ENCODE data around the gene TMEM256.
A peak's percentile ranks its signal among the peaks of the same experiment; 100 is the strongest.

The TMEM256 gene

DNA sequence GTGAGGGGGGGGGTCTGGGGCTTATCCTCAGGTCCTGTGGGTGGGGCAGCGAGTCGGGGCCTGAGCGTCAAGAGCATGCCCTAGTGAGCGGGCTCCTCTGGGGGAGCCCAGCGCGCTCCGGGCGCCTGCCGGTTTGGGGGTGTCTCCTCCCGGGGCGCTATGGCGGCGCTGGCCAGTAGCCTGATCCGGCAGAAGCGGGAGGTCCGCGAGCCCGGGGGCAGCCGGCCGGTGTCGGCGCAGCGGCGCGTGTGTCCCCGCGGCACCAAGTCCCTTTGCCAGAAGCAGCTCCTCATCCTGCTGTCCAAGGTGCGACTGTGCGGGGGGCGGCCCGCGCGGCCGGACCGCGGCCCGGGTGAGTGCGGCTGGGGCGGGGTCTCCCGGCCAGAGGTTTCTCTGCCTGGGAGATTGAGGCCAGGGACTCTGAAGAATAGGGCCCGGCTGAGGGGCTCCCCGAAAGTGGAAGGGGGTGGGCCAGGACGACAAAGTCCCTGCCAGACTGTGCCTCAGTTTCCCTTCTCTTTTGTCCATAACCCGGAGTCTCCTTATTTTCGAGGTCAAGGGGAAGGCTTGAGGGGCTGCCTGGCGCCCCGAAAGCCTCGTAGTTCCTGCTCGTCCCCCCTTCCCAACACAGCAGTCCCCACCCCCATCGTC is 35.7 kb upstream of the TMEM256 start, which contains the start of gene FGF11:
Gene FGF11 (plus strand): TSS at position 51 of the 651 bp plus-strand sequence. CDS start 109 bp downstream, at position 160.
- no peaks in the 10 kb centered on the region for H3K9me3 ChIP-seq (ENCODE audit: control insufficient read depth in 2 of 2, low read length in 2 of 2)
- peaks cover 24 to 43% of the 10 kb centered on the region in 2 donors for H3K4me1 ChIP-seq (ENCODE audit: control insufficient read depth in 2 of 2, insufficient read depth in 2 of 2, low read length in 2 of 2)
- H3K36me3 ChIP-seq (ENCODE audit: control insufficient read depth in 2 of 2, insufficient read depth in 2 of 2, low read length in 2 of 2) = no peaks in the 10 kb centered on the region
- peak within 1 kb of the TSS; percentile 14 to 44 for H3K4me3 ChIP-seq (ENCODE audit: low read length in 2 of 2)
- H3K27ac ChIP-seq (ENCODE audit: low read depth in 2 of 2, low read length in 2 of 2) = no peak within 1 kb of the TSS
- peaks cover 20% of the 10 kb centered on the region in 2 donors for H3K27me3 ChIP-seq (ENCODE audit: control insufficient read depth in 2 of 2, insufficient read depth in 2 of 2, low read length in 2 of 2)
- peak within 1 kb of the TSS in 1 of 2 donors; percentile 36 for H3K9ac ChIP-seq (ENCODE audit: low read depth in 1 of 2, low read length in 2 of 2)

- peak overlapping the region in 1 of 2 donors; percentile 36 for H3K9ac ChIP-seq (ENCODE audit: low read depth in 1 of 2, low read length in 2 of 2)
Observed at GRCh38 chr17:7438656-7439460, 35.0 kb upstream of the TMEM256 start.

DNA sequence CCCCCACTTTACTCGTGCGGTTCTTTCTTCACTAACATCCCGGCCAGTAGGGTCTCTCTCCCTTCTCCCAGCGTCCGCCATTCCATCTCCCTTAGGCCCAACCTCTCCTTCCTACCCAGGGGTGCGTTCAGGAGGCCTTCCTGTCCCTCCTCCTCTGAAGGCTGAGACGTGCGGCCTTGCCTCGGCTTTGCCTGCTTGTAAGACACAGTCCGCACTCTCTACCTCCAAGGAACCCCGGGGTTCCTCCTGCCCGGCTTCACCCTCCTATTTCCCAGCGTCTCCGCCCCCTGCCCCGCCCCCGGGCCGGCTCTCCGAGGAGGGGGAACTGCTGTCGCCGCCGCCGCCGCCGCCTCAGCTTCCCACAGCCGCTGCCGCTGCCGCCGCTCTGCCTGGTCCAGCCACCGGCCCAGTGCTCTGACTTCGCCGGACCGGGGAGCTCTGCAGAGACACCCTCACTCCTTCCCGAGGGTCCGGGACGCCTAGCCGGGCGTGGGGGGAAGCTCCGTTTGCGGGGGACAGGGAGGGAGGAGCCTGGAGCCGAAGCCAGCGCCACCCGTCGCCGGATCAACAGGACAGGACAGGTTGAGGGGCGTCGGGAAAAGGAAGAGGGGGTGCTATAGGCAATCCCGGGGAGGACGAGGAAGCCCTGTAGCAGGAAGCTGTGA is 34.2 kb upstream of the TMEM256 start:
- Histone ChIP-seq H3K27me3 (ENCODE audit: control insufficient read depth in 2 of 2, insufficient read depth in 2 of 2, low read length in 2 of 2) (peaks cover 20% of the 10 kb centered on the region in 2 donors), H3K9me3 (ENCODE audit: control insufficient read depth in 2 of 2, low read length in 2 of 2) (no peaks in the 10 kb centered on the region), H3K4me3 (ENCODE audit: low read length in 2 of 2) (peak overlapping the region; percentile 0 to 44), H3K36me3 (ENCODE audit: control insufficient read depth in 2 of 2, insufficient read depth in 2 of 2, low read length in 2 of 2) (no peaks in the 10 kb centered on the region), H3K4me1 (ENCODE audit: control insufficient read depth in 2 of 2, insufficient read depth in 2 of 2, low read length in 2 of 2) (peaks cover 24 to 43% of the 10 kb centered on the region in 2 donors), H3K9ac (ENCODE audit: low read depth in 1 of 2, low read length in 2 of 2) (peak overlapping the region in 1 of 2 donors; percentile 36), H3K27ac (ENCODE audit: low read depth in 2 of 2, low read length in 2 of 2) (no peak overlapping the region)

More at GRCh38 chr17:7438656-7439460, 35.0 kb upstream of the TMEM256 start:
- H3K4me1 ChIP-seq (ENCODE audit: control insufficient read depth in 2 of 2, insufficient read depth in 2 of 2, low read length in 2 of 2) = peaks cover 24 to 43% of the 10 kb centered on the region in 2 donors
- H3K4me3 ChIP-seq (ENCODE audit: low read length in 2 of 2) = peak overlapping the region in 1 of 2 donors; percentile 44
- H3K27me3 ChIP-seq (ENCODE audit: control insufficient read depth in 2 of 2, insufficient read depth in 2 of 2, low read length in 2 of 2) = peaks cover 20% of the 10 kb centered on the region in 2 donors
- H3K27ac ChIP-seq (ENCODE audit: low read depth in 2 of 2, low read length in 2 of 2) = no peak overlapping the region
- H3K36me3 ChIP-seq (ENCODE audit: control insufficient read depth in 2 of 2, insufficient read depth in 2 of 2, low read length in 2 of 2) = no peaks in the 10 kb centered on the region
- H3K9me3 ChIP-seq (ENCODE audit: control insufficient read depth in 2 of 2, low read length in 2 of 2) = no peaks in the 10 kb centered on the region

- Histone ChIP-seq H3K27ac (ENCODE audit: low read depth in 2 of 2, low read length in 2 of 2) (no peak overlapping the region), H3K9ac (ENCODE audit: low read depth in 1 of 2, low read length in 2 of 2) (peak overlapping the region in 1 of 2 donors; percentile 87), H3K27me3 (ENCODE audit: control insufficient read depth in 2 of 2, insufficient read depth in 2 of 2, low read length in 2 of 2) (peaks cover 20% of the 10 kb centered on the region in 2 donors), H3K9me3 (ENCODE audit: control insufficient read depth in 2 of 2, low read length in 2 of 2) (no peaks in the 10 kb centered on the region), H3K4me3 (ENCODE audit: low read length in 2 of 2) (peak overlapping the region; percentile 44 to 92), H3K36me3 (ENCODE audit: control insufficient read depth in 2 of 2, insufficient read depth in 2 of 2, low read length in 2 of 2) (no peaks in the 10 kb centered on the region), H3K4me1 (ENCODE audit: control insufficient read depth in 2 of 2, insufficient read depth in 2 of 2, low read length in 2 of 2) (peaks cover 24 to 43% of the 10 kb centered on the region in 2 donors)
Observed at GRCh38 chr17:7437369-7437863, 33.5 kb upstream of the TMEM256 start.

DNA sequence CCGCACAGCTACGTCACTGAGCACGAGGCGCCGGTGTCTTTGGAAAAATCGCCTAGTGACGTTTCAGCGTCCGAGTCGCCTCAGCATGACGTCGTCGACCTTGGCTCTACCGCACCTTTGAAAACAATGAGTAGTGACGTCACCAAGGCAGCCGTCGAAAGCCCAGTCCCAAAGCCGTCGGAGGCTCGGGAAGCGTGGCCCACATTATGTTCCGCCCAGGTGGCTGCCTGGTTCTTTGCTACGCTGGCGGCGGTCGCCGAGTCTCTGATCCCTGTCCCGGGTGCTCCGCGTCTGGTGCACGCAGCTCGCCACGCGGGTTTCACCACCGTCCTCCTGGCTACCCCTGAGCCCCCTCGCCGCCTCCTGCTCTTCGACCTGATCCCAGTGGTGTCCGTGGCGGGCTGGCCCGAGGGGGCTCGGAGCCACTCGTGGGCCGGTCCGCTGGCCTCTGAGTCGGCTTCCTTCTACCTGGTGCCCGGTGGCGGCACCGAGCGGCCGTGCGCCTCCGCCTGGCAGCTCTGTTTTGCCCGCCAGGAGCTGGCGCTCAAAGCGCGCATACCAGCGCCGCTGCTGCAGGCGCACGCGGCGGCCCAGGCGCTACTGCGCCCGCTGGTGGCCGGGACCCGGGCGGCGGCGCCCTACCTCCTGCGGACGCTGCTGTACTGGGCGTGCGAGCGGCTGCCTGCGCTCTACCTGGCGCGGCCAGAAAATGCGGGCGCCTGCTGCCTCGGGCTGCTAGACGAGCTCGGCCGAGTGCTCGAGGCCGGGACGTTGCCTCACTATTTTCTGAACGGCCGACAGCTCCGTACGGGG is 32.9 kb upstream of the TMEM256 start:
- Histone ChIP-seq H3K9ac (ENCODE audit: low read depth in 1 of 2, low read length in 2 of 2) (peak overlapping the region; percentile 87), H3K27ac (ENCODE audit: low read depth in 2 of 2, low read length in 2 of 2) (peak overlapping the region; percentile 90), H3K9me3 (ENCODE audit: control insufficient read depth in 2 of 2, low read length in 2 of 2) (no peaks in the 10 kb centered on the region), H3K4me1 (ENCODE audit: control insufficient read depth in 2 of 2, insufficient read depth in 2 of 2, low read length in 2 of 2) (peaks cover 24 to 43% of the 10 kb centered on the region in 2 donors), H3K27me3 (ENCODE audit: control insufficient read depth in 2 of 2, insufficient read depth in 2 of 2, low read length in 2 of 2) (peaks cover 19 to 20% of the 10 kb centered on the region in 2 donors), H3K36me3 (ENCODE audit: control insufficient read depth in 2 of 2, insufficient read depth in 2 of 2, low read length in 2 of 2) (no peaks in the 10 kb centered on the region), H3K4me3 (ENCODE audit: low read length in 2 of 2) (peak overlapping the region; percentile 83 to 92)

- Histone ChIP-seq H3K9ac (ENCODE audit: low read depth in 1 of 2, low read length in 2 of 2) (peak overlapping the region; percentile 87), H3K4me1 (ENCODE audit: control insufficient read depth in 2 of 2, insufficient read depth in 2 of 2, low read length in 2 of 2) (peaks cover 24 to 43% of the 10 kb centered on the region in 2 donors), H3K9me3 (ENCODE audit: control insufficient read depth in 2 of 2, low read length in 2 of 2) (no peaks in the 10 kb centered on the region), H3K27me3 (ENCODE audit: control insufficient read depth in 2 of 2, insufficient read depth in 2 of 2, low read length in 2 of 2) (peaks cover 11 to 19% of the 10 kb centered on the region in 2 donors), H3K36me3 (ENCODE audit: control insufficient read depth in 2 of 2, insufficient read depth in 2 of 2, low read length in 2 of 2) (no peaks in the 10 kb centered on the region), H3K27ac (ENCODE audit: low read depth in 2 of 2, low read length in 2 of 2) (peak overlapping the region; percentile 90), H3K4me3 (ENCODE audit: low read length in 2 of 2) (peak overlapping the region; percentile 83 to 92)
Observed at GRCh38 chr17:7435676-7436555, 32.0 kb upstream of the TMEM256 start.

GRCh38 chr17:7432296-7432695 is 28.4 kb upstream of the TMEM256 start:
- peaks cover 12 to 16% of the 10 kb centered on the region in 2 donors for H3K4me1 ChIP-seq (ENCODE audit: control insufficient read depth in 2 of 2, insufficient read depth in 2 of 2, low read length in 2 of 2)
- H3K4me3 ChIP-seq (ENCODE audit: low read length in 2 of 2) = no peak overlapping the region
- no peaks in the 10 kb centered on the region for H3K36me3 ChIP-seq (ENCODE audit: control insufficient read depth in 2 of 2, insufficient read depth in 2 of 2, low read length in 2 of 2)
- H3K9me3 ChIP-seq (ENCODE audit: control insufficient read depth in 2 of 2, low read length in 2 of 2) = no peaks in the 10 kb centered on the region
- no peaks in the 10 kb centered on the region for H3K27me3 ChIP-seq (ENCODE audit: control insufficient read depth in 2 of 2, insufficient read depth in 2 of 2, low read length in 2 of 2)
- no peak overlapping the region for H3K27ac ChIP-seq (ENCODE audit: low read depth in 2 of 2, low read length in 2 of 2)
- H3K9ac ChIP-seq (ENCODE audit: low read depth in 1 of 2, low read length in 2 of 2) = no peak overlapping the region

DNA sequence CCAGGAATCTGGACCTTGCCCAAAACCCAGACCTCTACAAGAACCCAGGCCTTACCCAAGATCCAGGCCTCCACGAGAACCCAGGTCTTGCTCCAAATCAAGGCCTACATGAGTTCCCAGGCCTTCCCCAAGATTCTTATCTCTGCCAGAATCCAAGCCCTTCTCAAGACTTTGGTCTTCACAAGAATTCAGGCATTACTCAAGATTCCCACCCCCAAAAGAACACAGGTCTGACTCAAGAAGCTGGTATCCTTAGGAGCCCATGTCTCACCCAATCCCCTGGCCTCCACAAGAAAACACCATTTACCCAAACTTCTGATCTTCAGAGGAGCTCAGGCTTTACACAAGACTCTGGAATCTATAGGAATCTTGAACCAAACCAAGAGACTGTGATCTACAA is 27.3 kb upstream of the TMEM256 start:
- no peak overlapping the region for H3K27ac ChIP-seq (ENCODE audit: low read depth in 2 of 2, low read length in 2 of 2)
- no peaks in the 10 kb centered on the region for H3K36me3 ChIP-seq (ENCODE audit: control insufficient read depth in 2 of 2, insufficient read depth in 2 of 2, low read length in 2 of 2)
- no peaks in the 10 kb centered on the region for H3K27me3 ChIP-seq (ENCODE audit: control insufficient read depth in 2 of 2, insufficient read depth in 2 of 2, low read length in 2 of 2)
- H3K9ac ChIP-seq (ENCODE audit: low read depth in 1 of 2, low read length in 2 of 2) = no peak overlapping the region
- H3K4me3 ChIP-seq (ENCODE audit: low read length in 2 of 2) = no peak overlapping the region
- H3K9me3 ChIP-seq (ENCODE audit: control insufficient read depth in 2 of 2, low read length in 2 of 2) = no peaks in the 10 kb centered on the region
- H3K4me1 ChIP-seq (ENCODE audit: control insufficient read depth in 2 of 2, insufficient read depth in 2 of 2, low read length in 2 of 2) = peaks cover 5 to 6% of the 10 kb centered on the region in 2 donors

All from mucosa of rectum (tissue), 2 donors.